GM21529 (cell line): ENCODE data around the gene EEFSEC.

Experiments used
- ATAC-seq: cut with Tn5 transposase; IDR thresholded peaks from one replicate; pipeline ENCODE4 v1.9.1; 2021; ENCODE audit not compliant: unreplicated experiment

EEFSEC gene

DNA sequence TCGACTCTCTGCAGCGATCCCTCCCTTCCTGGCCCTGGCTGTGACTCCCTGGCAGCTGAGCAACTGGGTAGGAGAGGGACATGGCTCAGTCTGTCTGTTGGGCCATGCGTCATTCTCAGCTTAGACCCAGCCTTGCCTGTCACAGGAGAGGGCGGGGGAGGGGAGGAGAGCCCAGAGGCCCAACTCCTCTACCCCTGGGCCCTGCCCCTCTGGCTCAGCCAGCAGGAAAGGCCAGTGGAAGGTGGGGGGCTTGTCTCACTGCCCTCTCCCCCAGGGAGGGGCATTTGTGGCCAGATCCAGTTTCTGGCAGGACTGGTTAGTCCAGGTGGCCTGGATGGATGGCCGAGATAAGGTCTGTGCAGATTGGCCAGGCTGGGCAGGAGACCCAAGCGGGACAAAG, 281.8 kb downstream of the EEFSEC start:
- ATAC-seq = no peak

- no peak for ATAC-seq
Measured at GRCh38 chr3:128435561-128435960, 282.3 kb downstream of the EEFSEC start.

DNA sequence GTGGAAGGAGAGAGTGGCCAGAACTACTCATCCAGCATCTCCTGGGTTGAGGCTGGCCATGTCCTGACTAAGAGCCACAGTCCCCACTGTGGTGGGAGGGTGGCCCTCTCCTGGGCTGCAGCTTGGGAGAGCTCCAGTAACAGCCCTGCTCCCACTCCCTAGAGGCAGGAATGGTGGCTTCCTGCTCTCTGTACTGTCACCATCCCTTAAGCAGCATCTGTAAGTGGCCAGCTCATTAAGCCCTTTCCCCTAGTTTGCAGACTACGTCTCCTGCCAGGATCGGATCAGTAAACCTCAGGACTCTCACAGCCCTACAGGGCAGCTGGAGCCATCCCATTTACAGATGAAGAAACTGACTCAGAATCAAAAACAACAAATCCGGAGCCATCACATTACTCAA, 282.9 kb downstream of the EEFSEC start:
- no peak for ATAC-seq

- ATAC-seq = no peak
Measured at GRCh38 chr3:128438488-128439072, 285.3 kb downstream of the EEFSEC start.

DNA sequence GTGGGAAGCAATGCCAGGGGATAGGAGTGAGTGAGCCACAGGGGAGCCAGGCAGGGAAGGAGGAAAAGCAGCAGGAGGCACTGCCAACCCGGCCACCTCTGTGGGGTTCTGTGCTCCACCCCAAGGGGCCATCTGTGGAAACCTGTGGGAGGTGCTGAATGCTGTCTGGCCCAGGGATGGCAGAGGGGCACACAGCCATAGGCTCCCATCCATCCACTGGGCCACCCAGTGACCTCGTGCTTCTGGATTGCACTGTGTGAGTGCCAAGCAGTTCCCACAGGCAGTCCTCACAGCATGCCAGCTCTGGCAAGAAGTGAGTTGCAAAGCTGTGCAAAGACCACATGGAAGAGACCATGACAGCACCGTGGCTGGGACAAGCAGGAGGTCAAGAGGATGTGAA, 285.9 kb downstream of the EEFSEC start:
- no peak for ATAC-seq

GRCh38 chr3:128442070-128442469, 288.8 kb downstream of the EEFSEC start:
- ATAC-seq = no peak

- ATAC-seq = no peak
Measured at GRCh38 chr3:128442949-128443348, 289.7 kb downstream of the EEFSEC start.

- no peak for ATAC-seq
Measured at GRCh38 chr3:128443771-128444170, 290.5 kb downstream of the EEFSEC start.

GRCh38 chr3:128445357-128445756, 292.1 kb downstream of the EEFSEC start:
- no peak for ATAC-seq

GRCh38 chr3:128446821-128447220, 293.5 kb downstream of the EEFSEC start:
- no peak for ATAC-seq

DNA sequence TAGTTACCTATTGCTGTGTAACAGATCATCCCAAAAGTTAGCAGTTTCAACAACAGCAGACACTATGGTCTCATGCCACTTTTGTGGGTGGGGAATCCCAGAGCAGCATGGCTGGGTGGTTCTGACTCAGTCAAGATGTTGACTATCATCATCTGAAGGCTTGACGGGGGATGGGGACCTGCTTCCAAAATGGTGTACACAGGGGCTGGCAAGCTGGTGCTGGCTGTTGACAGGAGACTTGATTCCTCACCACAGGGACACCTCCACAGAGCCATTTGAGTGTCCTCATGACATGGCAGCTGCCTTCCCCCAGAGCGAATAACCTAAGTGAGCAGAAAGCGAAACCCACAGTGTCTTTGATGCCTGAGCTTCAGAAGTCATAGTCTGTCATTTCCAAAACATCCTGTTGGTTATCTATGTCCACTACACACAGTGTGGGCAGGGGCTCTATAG, 294.3 kb downstream of the EEFSEC start:
- ATAC-seq = no peak

- ATAC-seq = no peak
Measured at GRCh38 chr3:128448491-128448890, 295.2 kb downstream of the EEFSEC start.

DNA sequence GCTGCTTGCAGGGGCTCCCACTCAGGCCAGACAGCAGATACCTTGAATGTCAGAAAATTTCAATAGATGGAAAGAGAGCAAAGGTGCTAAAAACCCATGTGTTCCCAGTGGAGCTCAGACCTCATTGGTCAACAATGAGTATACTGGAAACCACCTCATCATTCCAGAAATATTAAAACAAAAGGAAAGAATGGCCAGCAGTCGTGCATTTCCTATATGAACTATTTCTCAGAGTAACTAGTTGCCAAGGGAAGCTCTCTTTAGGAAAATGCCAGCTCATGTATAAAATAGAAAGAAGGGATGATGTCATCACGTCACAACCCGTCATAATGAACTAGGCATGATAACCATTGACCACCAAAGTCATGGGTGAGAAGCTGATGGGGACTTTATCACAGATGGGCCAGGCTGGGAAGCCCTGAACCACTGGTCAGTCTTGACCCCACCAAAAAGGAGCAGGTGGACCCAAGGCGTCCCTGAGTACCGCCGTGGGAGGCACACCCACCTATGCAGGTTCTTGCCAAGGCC, 295.9 kb downstream of the EEFSEC start:
- ATAC-seq = no peak

GRCh38 chr3:128452120-128452519, 298.8 kb downstream of the EEFSEC start:
- ATAC-seq = no peak

GRCh38 chr3:128452678-128453275, 299.5 kb downstream of the EEFSEC start:
- no peak for ATAC-seq

GRCh38 chr3:128453501-128454309, 300.4 kb downstream of the EEFSEC start:
- ATAC-seq = no peak

- no peak for ATAC-seq
Measured at GRCh38 chr3:128454310-128454618, 301.0 kb downstream of the EEFSEC start.

DNA sequence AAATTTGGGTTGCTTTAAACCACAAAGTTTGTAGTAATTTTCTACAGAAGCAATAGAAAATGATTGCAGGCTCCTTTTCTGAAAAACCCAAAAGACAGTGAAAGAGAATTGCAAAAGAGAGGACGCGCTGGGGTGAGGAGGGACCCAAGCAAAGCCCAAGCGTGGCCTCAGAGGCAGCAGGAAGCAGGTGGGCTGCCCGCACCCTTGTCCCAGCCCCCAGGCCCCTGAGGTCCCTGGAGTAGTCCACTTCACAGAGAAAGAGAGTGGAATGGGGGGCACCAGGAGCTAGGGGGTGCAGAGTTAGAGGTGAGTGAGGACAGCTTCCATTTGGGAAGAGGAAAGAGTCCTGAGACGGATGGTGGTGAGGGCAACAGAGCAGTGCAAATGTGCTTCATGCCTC, 301.8 kb downstream of the EEFSEC start:
- ATAC-seq = no peak

GRCh38 chr3:128455786-128456748, 302.8 kb downstream of the EEFSEC start:
- no peak for ATAC-seq

DNA sequence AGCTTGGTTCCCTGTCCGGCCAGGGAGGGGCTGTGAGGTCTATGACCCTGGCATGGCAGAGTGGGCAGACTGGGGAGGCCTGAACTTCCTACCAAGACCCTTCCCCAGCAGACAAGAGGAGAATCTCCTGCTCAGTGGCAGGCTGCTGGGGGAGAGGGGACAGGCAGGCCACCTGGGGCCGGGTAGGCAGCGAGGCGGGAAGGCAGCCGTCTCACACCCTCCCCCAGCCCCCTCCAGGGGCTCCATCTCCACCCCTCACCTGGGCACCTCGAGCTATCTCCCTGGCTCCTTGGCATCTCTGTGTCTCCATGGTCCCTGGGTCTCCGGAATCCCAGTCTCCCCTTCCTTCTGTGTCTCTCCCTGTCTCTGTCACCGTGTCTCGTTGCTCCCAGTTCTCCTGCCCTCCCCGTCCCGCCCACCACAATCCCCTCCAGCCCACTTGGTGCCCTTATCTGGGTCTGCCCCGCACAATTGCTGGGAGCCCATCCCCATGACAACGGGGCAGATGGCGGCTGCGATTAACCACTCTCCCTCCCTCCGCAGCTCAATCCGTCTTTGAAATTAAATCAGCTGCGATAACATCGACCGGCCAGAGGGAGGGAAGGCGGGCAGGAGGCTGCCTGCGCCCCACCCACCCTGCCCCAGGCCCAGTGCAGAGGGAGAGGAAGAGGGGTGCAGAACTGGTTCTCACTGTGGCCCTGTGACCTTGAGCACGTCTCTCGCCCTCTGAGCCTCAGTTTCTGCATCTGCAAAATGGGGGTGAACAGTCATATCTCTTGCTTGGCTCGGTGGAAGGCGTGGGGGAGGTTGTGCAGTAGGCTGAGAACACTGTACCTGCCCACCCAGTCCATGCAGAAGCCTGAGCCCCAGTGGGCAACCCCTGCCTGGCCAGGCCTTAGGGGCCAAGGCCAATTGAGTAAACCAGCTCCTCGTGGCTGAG, 303.8 kb downstream of the EEFSEC start:
- ATAC-seq = no peak
